ENCODE results near the gene PET100. TPM values are rescaled to one million over a fixed set of nuclear protein-coding genes. Genes with fewer than 3 reads are reported as not detected.

Gene PET100
- total RNA-seq, 2 donors from 2014 or later, result 12.0 to 23.1 TPM

DNA sequence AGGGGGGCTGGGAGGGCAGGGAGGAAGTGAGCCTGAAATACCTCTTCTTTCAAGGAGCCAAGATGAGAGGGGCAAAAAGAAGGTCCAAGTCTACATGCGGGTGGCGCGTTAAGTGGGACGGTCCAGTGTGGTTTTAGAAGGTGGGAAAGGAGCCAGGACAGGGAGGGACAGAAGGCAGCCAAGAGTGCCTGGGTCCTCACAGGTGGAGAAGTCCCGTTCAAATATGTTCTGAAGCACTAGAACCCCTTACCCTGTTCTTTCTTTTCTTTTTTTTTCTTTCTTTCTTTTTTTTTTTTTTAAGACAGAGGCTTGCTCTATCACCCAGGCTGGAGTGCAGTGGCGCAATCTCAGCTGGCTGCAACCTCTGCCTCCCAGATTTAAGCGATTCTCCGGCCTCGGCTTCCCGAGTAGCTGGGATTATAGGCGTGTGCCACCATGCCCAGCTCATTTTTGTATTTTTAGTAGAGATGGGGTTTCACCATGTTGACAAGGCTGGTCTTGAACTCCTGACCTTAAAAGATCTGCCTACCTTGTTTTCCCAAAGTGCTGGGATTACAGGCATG lies 26.6 kb upstream of the PET100 start:
- no peaks in the 10 kb centered on the region for H3K27me3 ChIP-seq

DNA sequence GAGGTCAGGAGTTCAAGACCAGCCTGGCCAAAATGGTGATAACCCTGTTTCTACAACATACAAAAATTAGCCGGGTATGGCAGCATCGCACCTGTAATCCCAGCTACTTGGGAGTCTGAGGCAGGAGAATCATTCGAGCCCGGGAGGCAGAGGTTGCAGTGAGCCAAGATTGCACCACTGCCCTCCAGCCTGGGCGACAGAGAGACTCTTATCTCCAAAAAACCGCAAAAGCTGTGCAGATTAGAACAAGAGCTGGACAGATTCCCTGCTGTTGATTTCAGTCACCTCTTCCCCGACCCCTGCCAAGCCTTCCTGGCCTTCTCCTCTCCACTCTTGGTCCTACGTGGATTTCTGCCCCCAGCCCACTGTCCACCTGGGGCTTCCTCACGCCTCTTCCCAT lies 25.7 kb upstream of the PET100 start:
- no peak overlapping the region for H3K4me3 ChIP-seq
- DNase-seq (ENCODE audit: low spot score), result no peak
- H3K9me3 ChIP-seq, result no peaks in the 10 kb centered on the region
- H3K4me1 ChIP-seq, result no peaks in the 10 kb centered on the region
- no peaks in the 10 kb centered on the region for H3K36me3 ChIP-seq
- no peak for TF ChIP-seq CTCF (IDR thresholded peaks at IDR 0.05)
- no peaks in the 10 kb centered on the region for H3K27me3 ChIP-seq
- H3K27ac ChIP-seq, result no peak overlapping the region

More for the DNA sequence above, 26.6 kb upstream of the PET100 start:
- Histone ChIP-seq H3K4me3 (no peak overlapping the region), H3K9me3 (no peaks in the 10 kb centered on the region), H3K4me1 (no peaks in the 10 kb centered on the region), H3K27ac (no peak overlapping the region), H3K36me3 (no peaks in the 10 kb centered on the region)
- no peak for DNase-seq (ENCODE audit: low spot score)
- no peak for TF ChIP-seq CTCF (IDR thresholded peaks at IDR 0.05)

DNA sequence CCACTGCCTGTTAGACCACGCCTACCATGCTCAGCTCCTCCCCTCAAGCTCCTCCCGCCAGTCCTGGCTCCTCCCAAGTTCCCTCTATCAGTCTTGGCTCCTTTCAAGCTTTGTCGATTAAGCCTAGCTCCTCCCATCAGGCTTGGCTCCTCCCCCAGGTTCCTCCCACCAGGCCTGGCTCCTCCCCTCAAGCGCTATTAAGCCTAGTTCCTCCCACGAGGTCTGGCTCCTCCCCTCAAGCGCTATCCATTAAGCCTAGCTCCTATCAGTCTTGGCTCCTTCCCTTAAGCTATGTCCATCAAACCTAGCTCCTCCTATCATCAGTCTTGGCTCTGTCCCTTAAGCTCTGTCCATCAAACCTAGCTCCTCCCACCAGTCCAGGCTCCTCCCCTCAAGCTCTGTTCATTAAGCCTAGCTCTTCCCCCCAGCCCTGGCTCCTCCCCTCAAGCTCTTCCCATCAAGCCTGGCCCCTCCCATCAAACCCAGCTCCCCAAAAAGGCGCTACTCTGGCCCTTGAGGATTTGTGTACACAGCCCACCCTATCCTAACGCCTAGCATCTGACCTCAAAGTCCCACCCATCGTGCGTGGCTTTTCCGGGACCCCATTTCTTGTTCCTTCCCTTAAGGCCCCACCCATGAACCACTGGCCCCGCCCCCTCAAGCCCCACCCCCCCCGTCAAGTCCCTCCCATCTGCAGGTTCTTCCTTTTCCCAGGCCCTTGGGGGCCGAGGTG lies 23.9 kb upstream of the PET100 start:
- DNase-seq (ENCODE audit: low spot score), result no peak
- no peak overlapping the region for H3K4me3 ChIP-seq
- TF ChIP-seq CTCF (IDR thresholded peaks at IDR 0.05), result no peak
- no peaks in the 10 kb centered on the region for H3K9me3 ChIP-seq
- no peaks in the 10 kb centered on the region for H3K36me3 ChIP-seq
- H3K27me3 ChIP-seq, result no peaks in the 10 kb centered on the region
- H3K4me1 ChIP-seq, result no peaks in the 10 kb centered on the region
- H3K27ac ChIP-seq, result no peak overlapping the region

DNA sequence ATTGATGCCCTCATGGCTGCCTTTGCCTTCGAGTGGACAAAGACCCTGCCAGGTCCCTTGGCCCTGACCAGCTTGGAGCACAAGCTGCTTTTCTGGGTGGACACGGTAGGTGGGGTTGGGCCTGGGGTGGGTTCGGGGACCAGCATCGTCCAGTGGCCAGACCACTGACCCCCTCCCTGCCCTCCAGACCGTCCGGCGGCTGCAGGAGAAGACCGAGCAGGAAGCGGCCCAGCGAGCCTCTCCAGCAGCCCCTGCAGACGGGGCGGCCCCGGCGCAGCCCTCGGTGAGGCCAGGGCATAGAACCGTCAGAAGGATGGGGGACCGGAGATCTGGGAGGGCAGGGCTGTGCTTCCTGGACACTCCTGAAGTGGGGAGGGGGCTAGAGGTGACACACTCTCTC lies 23.3 kb upstream of the PET100 start:
- no peaks in the 10 kb centered on the region for H3K27me3 ChIP-seq

GRCh38 chr19:7607212-7607873 lies 22.2 kb upstream of the PET100 start:
- DNase-seq (ENCODE audit: low spot score), result no peak
- no peaks in the 10 kb centered on the region for H3K4me1 ChIP-seq
- no peak overlapping the region for H3K27ac ChIP-seq
- H3K27me3 ChIP-seq, result no peaks in the 10 kb centered on the region
- no peaks in the 10 kb centered on the region for H3K9me3 ChIP-seq
- H3K4me3 ChIP-seq, result no peak overlapping the region
- H3K36me3 ChIP-seq, result no peaks in the 10 kb centered on the region
- TF ChIP-seq CTCF (IDR thresholded peaks at IDR 0.05), result no peak

More for the DNA sequence above, 23.3 kb upstream of the PET100 start:
- Histone ChIP-seq H3K9me3 (no peaks in the 10 kb centered on the region), H3K4me3 (no peak overlapping the region), H3K27ac (no peak overlapping the region), H3K4me1 (no peaks in the 10 kb centered on the region), H3K36me3 (no peaks in the 10 kb centered on the region)
- TF ChIP-seq CTCF (IDR thresholded peaks at IDR 0.05), result no peak
- no peak for DNase-seq (ENCODE audit: low spot score)
